K562 (cell line): ENCODE data around the gene NRM. TPM values are rescaled to one million over a fixed set of nuclear protein-coding genes. Genes with fewer than 3 reads are reported as not detected.

Source experiments
- BMI1 ChIP-seq: fragments of 150-350 bp; IDR thresholded peaks from 2 replicates; pipeline ENCODE4 v1.6.1; 2014; ENCODE audit warnings: low read length
- NFATC3 ChIP-seq: fragments of 450-650 bp; IDR thresholded peaks from 2 replicates; pipeline ENCODE4 v1.6.1; 2017; ENCODE audit warnings: mild to moderate bottlenecking
- RBM17 ChIP-seq: fragments of 200-400 bp; formaldehyde crosslinking; IDR thresholded peaks from 2 replicates; pipeline ENCODE4 v1.6.1; 2017; ENCODE audit warnings: low read depth, mild to moderate bottlenecking, low read length, borderline replicate concordance
- ZNF253 ChIP-seq: fragments of 250-450 bp; sonication (Bioruptor Pico); conservative IDR thresholded peaks from 2 replicates; pipeline ENCODE4 v1.6.1; 2021; ENCODE audit warnings: mild to moderate bottlenecking
- ZNF696 ChIP-seq: fragments of 250-450 bp; sonication (Bioruptor Pico); conservative IDR thresholded peaks from 2 replicates; pipeline ENCODE4 v1.4.0; 2020; ENCODE audit warnings: mild to moderate bottlenecking, moderate library complexity
- polyA plus RNA-seq, 8 experiments: library from polyadenylated mRNA; depleted of rRNA in 4 of 8; stranded (reverse) in 5 of 8; unstranded in 3 of 8; fragments of >200 nt; fragmentation: Nextera tagmentation in 2 of 8; fragmentation: Illumina TruSeq in 1 of 8; extraction: Ambion mirVana in 2 of 8; extraction: Trizol in 1 of 8; gene quantifications; 2 replicates each; pipeline versions ENCODE4 v1.2.1 to v1.2.3, GENCODE V29; 2011 to 2014; ENCODE audit warnings: inconsistent platforms in 1 of 8, missing spikeins in 1 of 8
- total RNA-seq, 7 experiments: library from RNA; depleted of rRNA in 6 of 7; stranded (reverse); fragments of >200 nt in 6 of 7; fragmentation: Illumina TruSeq in 2 of 7; extraction: Trizol in 2 of 7; gene quantifications; 2 replicates each; pipeline versions ENCODE4 v1.2.1 to v1.2.3, GENCODE V29; 2011 to 2021; ENCODE audit warnings: low replicate concordance in 1 of 7
- TF ChIP-seq, protein P1 (sequence below): sonication (generic); formaldehyde crosslinking; IDR thresholded peaks from 2 replicates; pipeline ENCODE4 v1.8.0; 2023; ENCODE audit warnings: missing genetic modification reagents, mild to moderate bottlenecking, borderline replicate concordance
- TF ChIP-seq, protein P2 (sequence below), 2 experiments: fragments of 450-650 bp in 1 of 2; sonication (generic) in 1 of 2; formaldehyde crosslinking in 1 of 2; IDR thresholded peaks; 2 replicates each; pipeline versions ENCODE4 v1.7.1 to v1.9.0; 2016 to 2022; ENCODE audit warnings: inconsistent platforms in 1 of 2, mild to moderate bottlenecking in 1 of 2, missing genetic modification reagents in 1 of 2

NRM gene
- total and polyA plus RNA-seq, 9 of the 15 experiments (the other 6 are each of a cell fraction or from before 2014, with no cell fraction given): 9.7 to 58.2 (median 18.1) TPM

DNA sequence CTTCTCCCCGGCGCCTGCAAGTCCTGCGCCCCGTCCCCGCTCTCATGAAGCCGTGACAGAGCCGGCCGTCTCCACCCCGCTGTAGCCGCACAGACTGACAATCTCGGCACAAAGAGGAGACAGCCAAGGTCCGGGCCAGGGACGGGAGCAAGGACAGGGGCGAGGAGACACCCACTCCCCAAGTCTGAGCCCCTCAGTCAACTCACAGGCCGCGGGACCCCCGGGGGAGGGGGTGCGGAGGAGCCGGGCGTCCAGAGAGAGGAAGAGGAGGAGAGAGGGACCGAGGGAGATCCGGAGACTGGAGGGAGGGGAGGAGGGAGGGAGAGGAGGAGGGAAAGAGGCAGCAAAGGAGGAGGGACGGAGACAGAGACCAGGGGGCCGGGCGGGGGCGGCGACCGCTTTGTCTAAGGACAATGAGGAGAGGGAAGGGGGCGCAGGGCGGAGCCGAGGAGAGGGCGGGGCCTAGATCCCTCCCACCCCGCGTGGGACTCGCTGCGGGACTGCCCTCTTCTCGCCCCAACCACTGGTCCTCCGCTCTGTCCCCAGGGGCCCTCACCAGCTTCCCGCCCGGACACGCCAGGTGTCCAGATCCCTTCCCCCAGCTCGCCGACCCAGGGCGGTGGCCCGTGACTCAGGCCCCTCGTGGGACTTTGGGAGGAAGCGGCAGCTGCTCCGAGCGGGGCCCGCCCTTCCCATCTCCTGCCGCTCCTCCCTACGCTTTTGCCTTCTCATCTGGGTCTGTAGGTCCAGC lies 3.7 kb downstream of the NRM start (continued):
- TF ChIP-seq, protein P1, sequence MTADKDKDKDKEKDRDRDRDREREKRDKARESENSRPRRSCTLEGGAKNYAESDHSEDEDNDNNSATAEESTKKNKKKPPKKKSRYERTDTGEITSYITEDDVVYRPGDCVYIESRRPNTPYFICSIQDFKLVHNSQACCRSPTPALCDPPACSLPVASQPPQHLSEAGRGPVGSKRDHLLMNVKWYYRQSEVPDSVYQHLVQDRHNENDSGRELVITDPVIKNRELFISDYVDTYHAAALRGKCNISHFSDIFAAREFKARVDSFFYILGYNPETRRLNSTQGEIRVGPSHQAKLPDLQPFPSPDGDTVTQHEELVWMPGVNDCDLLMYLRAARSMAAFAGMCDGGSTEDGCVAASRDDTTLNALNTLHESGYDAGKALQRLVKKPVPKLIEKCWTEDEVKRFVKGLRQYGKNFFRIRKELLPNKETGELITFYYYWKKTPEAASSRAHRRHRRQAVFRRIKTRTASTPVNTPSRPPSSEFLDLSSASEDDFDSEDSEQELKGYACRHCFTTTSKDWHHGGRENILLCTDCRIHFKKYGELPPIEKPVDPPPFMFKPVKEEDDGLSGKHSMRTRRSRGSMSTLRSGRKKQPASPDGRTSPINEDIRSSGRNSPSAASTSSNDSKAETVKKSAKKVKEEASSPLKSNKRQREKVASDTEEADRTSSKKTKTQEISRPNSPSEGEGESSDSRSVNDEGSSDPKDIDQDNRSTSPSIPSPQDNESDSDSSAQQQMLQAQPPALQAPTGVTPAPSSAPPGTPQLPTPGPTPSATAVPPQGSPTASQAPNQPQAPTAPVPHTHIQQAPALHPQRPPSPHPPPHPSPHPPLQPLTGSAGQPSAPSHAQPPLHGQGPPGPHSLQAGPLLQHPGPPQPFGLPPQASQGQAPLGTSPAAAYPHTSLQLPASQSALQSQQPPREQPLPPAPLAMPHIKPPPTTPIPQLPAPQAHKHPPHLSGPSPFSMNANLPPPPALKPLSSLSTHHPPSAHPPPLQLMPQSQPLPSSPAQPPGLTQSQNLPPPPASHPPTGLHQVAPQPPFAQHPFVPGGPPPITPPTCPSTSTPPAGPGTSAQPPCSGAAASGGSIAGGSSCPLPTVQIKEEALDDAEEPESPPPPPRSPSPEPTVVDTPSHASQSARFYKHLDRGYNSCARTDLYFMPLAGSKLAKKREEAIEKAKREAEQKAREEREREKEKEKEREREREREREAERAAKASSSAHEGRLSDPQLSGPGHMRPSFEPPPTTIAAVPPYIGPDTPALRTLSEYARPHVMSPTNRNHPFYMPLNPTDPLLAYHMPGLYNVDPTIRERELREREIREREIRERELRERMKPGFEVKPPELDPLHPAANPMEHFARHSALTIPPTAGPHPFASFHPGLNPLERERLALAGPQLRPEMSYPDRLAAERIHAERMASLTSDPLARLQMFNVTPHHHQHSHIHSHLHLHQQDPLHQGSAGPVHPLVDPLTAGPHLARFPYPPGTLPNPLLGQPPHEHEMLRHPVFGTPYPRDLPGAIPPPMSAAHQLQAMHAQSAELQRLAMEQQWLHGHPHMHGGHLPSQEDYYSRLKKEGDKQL (CRISPR knock-in tag): no peak
- TF ChIP-seq ZNF696 (no peak), ZNF253 (CRISPR knock-in tag) (no peak), BMI1 (no peak), NFATC3 (no peak), RBM17 (no peak)
- TF ChIP-seq, protein P2, sequence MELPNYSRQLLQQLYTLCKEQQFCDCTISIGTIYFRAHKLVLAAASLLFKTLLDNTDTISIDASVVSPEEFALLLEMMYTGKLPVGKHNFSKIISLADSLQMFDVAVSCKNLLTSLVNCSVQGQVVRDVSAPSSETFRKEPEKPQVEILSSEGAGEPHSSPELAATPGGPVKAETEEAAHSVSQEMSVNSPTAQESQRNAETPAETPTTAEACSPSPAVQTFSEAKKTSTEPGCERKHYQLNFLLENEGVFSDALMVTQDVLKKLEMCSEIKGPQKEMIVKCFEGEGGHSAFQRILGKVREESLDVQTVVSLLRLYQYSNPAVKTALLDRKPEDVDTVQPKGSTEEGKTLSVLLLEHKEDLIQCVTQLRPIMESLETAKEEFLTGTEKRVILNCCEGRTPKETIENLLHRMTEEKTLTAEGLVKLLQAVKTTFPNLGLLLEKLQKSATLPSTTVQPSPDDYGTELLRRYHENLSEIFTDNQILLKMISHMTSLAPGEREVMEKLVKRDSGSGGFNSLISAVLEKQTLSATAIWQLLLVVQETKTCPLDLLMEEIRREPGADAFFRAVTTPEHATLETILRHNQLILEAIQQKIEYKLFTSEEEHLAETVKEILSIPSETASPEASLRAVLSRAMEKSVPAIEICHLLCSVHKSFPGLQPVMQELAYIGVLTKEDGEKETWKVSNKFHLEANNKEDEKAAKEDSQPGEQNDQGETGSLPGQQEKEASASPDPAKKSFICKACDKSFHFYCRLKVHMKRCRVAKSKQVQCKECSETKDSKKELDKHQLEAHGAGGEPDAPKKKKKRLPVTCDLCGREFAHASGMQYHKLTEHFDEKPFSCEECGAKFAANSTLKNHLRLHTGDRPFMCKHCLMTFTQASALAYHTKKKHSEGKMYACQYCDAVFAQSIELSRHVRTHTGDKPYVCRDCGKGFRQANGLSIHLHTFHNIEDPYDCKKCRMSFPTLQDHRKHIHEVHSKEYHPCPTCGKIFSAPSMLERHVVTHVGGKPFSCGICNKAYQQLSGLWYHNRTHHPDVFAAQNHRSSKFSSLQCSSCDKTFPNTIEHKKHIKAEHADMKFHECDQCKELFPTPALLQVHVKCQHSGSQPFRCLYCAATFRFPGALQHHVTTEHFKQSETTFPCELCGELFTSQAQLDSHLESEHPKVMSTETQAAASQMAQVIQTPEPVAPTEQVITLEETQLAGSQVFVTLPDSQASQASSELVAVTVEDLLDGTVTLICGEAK (IDR thresholded peaks at IDR 0.05): peak; percentile 62
- TF ChIP-seq, protein P2 (CRISPR knock-in tag; IDR thresholded peaks at IDR 0.05): no peak
